Sciatic nerve (tissue), 2 donors: ENCODE measurements around the gene ZNF597. TPM values are rescaled to one million over a fixed set of nuclear protein-coding genes. Genes with fewer than 3 reads are reported as not detected.
A peak's percentile ranks its signal among the peaks of the same experiment; 100 is the strongest.
"Not testable (repeated sequence)": the region's sequence is repeated elsewhere in the genome, so short reads cannot be mapped to it uniquely, and the experiment has no call there.

Source experiments
- ATAC-seq: fragments of 200-7000 bp; cut with Tn5 transposase; one replicate; pipeline ENCODE4 v1.9.1; 2020; ENCODE audit warnings: mild to moderate bottlenecking, moderate library complexity
- DNase-seq: peaks from one replicate; pipeline ENCODE4 v3.0.0-alpha.2; 2020; ENCODE audit warnings: low spot score
- intact Hi-C: fragments of 100-400 bp; cut with DNase I; formaldehyde crosslinking; loops from one replicate; pipeline ENCODE4 v1.14.2; 2022
- total RNA-seq: library from RNA; stranded (reverse); fragmentation: NEBNext Ultra II Directional; extraction: Animal tissue kit (Norgen Biotek cat#: 25700); gene quantifications from one replicate; pipeline ENCODE4 v1.2.1, GENCODE V29; 2021
- donor health status: DM: no; HTN: no; CAD: no.
- donor health status: DM: no; HTN: no; CAD: no.

ZNF597 gene
- total RNA-seq, 1 donor from 2014 or later: 3.2 TPM

- intact Hi-C loops: no loop called here
Observed at GRCh38 chr16:3478242-3478925, 35.1 kb upstream of the ZNF597 start.

GRCh38 chr16:3476409-3476808, 33.1 kb upstream of the ZNF597 start:
- DNase-seq (no peak), ATAC-seq (no peak)
- intact Hi-C loops: no loop called here

More at GRCh38 chr16:3478242-3478925, 35.1 kb upstream of the ZNF597 start:
- DNase-seq: no peak
- ATAC-seq: no peak

- intact Hi-C loops: no loop called here
- ATAC-seq: no peak
- no peak for DNase-seq
Observed at GRCh38 chr16:3475604-3476375, 32.5 kb upstream of the ZNF597 start.

- ATAC-seq, intact Hi-C loops, DNase-seq: not testable (repeated sequence)
Observed at GRCh38 chr16:3474870-3475269, 31.6 kb upstream of the ZNF597 start.

GRCh38 chr16:3474136-3474779, 31.0 kb upstream of the ZNF597 start:
- ATAC-seq (no peak), DNase-seq (no peak)

GRCh38 chr16:3473596-3473943, 30.3 kb upstream of the ZNF597 start:
- ATAC-seq, intact Hi-C loops, DNase-seq: not testable (repeated sequence)

More at GRCh38 chr16:3474136-3474779, 31.0 kb upstream of the ZNF597 start:
- intact Hi-C loops: no loop called here

GRCh38 chr16:3472878-3473595, 29.7 kb upstream of the ZNF597 start:
- no peak for DNase-seq
- ATAC-seq: no peak
- intact Hi-C loops: no loop called here

GRCh38 chr16:3471518-3472176, 28.3 kb upstream of the ZNF597 start:
- intact Hi-C loops: no loop called here
- ATAC-seq (no peak), DNase-seq (no peak)

GRCh38 chr16:3470723-3471122, 27.4 kb upstream of the ZNF597 start:
- intact Hi-C loops: no loop called here
- no peak for DNase-seq
- ATAC-seq: no peak

GRCh38 chr16:3469736-3470135, 26.4 kb upstream of the ZNF597 start:
- no peak for ATAC-seq
- intact Hi-C loops: no loop called here
- DNase-seq: no peak

GRCh38 chr16:3468501-3468900, 25.2 kb upstream of the ZNF597 start:
- ATAC-seq (peak; percentile 38), DNase-seq (no peak)
- intact Hi-C loops: no loop called here

GRCh38 chr16:3467921-3468320, 24.6 kb upstream of the ZNF597 start:
- DNase-seq (no peak), ATAC-seq (no peak)
- intact Hi-C loops: no loop called here

- ATAC-seq (no peak), DNase-seq (no peak)
- intact Hi-C loops: no loop called here
Observed at GRCh38 chr16:3467182-3467581, 23.9 kb upstream of the ZNF597 start.

- no peak for DNase-seq
- no peak for ATAC-seq
- intact Hi-C loops: no loop called here
Observed at GRCh38 chr16:3465911-3466584, 22.7 kb upstream of the ZNF597 start.

GRCh38 chr16:3465301-3465700, 22.0 kb upstream of the ZNF597 start:
- ATAC-seq (no peak), DNase-seq (no peak)
- intact Hi-C loops: no loop called here

- intact Hi-C loops: no loop called here
- no peak for ATAC-seq
Observed at GRCh38 chr16:3461151-3461550, 17.8 kb upstream of the ZNF597 start.

GRCh38 chr16:3460585-3460984, 17.3 kb upstream of the ZNF597 start:
- ATAC-seq (no peak), DNase-seq (no peak)
- intact Hi-C loops: no loop called here

More at GRCh38 chr16:3461151-3461550, 17.8 kb upstream of the ZNF597 start:
- no peak for DNase-seq

GRCh38 chr16:3460121-3460520, 16.8 kb upstream of the ZNF597 start:
- no peak for DNase-seq
- ATAC-seq: no peak
- intact Hi-C loops: no loop called here
